Measurements from ENCODE around the gene PSMA4.
"Not testable (repeated sequence)": the region's sequence is repeated elsewhere in the genome, so short reads cannot be mapped to it uniquely, and the experiment has no call there.

The PSMA4 gene

GRCh38 chr15:78537266-78537905, 2.9 kb upstream of the PSMA4 start:
- no peak overlapping the region for H3K27ac Mint-ChIP-seq
- ATAC-seq (replicated peaks): no peak

GRCh38 chr15:78538358-78538757, 1.9 kb upstream of the PSMA4 start:
- Mint-ChIP-seq H3K27ac (peak overlapping the region in 1 of 2 donors; percentile 95), H3K27me3 (no peaks in the 10 kb centered on the region), H3K9me3 (no peaks in the 10 kb centered on the region), H3K4me3 (no peak overlapping the region), H3K4me1 (ENCODE audit: low read depth in 2 of 2) (peaks cover 14 to 16% of the 10 kb centered on the region in 2 donors), H3K36me3 (ENCODE audit: insufficient read depth) (peaks cover 41% of the 10 kb centered on the region)
- no peak for DNase-seq
- ATAC-seq (replicated peaks): no peak

More at GRCh38 chr15:78537266-78537905, 2.9 kb upstream of the PSMA4 start:
- Mint-ChIP-seq H3K4me1 (ENCODE audit: low read depth in 2 of 2) (peaks cover 10 to 12% of the 10 kb centered on the region in 2 donors), H3K9me3 (no peaks in the 10 kb centered on the region), H3K36me3 (ENCODE audit: insufficient read depth) (peaks cover 31% of the 10 kb centered on the region), H3K4me3 (no peak overlapping the region), H3K27me3 (no peaks in the 10 kb centered on the region)
- DNase-seq: no peak

DNA sequence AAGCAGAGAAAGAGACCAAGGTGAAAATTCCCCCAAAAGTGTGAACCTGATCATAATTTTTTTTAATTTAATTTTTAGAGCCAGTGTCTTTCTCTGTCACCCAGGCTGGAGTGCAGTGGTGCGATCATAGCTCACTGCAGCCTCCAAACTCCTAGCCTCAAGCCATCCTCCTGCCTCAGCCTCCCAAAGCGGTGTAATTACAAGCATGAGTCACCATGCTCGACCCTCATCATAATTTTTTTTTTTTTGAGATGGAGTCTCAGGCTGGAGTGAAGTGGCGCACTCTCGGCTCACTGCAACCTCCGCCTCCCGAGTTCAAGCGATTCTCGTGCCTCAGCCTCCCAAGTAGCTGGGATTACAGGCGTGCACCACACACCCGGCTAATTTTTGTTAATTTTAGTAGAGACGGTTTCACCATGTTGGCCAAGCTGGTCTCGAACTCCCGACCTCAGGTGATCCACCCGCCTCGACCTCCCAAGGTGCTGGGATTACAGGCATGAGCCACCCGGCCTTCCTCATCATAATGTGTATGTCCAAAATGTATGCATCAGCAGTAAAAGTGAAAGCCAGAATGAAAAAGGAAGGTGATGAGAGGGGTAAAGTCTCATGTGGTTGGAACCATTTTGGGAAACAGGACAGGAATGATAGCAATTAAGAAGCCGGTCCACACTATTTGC, 642 bp upstream of the PSMA4 start:
- peaks cover 14 to 20% of the 10 kb centered on the region in 2 donors for H3K4me1 Mint-ChIP-seq (ENCODE audit: low read depth in 2 of 2)
- DNase-seq: peak in 1 of 3 experiments; percentile 5
- not testable (repeated sequence) for H3K9me3 Mint-ChIP-seq; ATAC-seq (replicated peaks); H3K27me3 Mint-ChIP-seq
- peaks cover 53% of the 10 kb centered on the region for H3K36me3 Mint-ChIP-seq (ENCODE audit: insufficient read depth)
- peak overlapping the region; percentile 75 to 86 for H3K4me3 Mint-ChIP-seq
- peak overlapping the region; percentile 95 to 99 for H3K27ac Mint-ChIP-seq

- Mint-ChIP-seq H3K4me3 (peak overlapping the region; percentile 75 to 86), H3K4me1 (ENCODE audit: low read depth in 2 of 2) (peaks cover 14 to 20% of the 10 kb centered on the region in 2 donors), H3K27me3 (no peaks in the 10 kb centered on the region), H3K27ac (peak overlapping the region; percentile 95 to 99), H3K9me3 (no peaks in the 10 kb centered on the region), H3K36me3 (ENCODE audit: insufficient read depth) (peaks cover 68% of the 10 kb centered on the region)
- ATAC-seq (replicated peaks) (no peak), DNase-seq (peak in 1 of 3 experiments; percentile 5)
Measured at GRCh38 chr15:78540871-78541743, 863 bp downstream of the PSMA4 start.

DNA sequence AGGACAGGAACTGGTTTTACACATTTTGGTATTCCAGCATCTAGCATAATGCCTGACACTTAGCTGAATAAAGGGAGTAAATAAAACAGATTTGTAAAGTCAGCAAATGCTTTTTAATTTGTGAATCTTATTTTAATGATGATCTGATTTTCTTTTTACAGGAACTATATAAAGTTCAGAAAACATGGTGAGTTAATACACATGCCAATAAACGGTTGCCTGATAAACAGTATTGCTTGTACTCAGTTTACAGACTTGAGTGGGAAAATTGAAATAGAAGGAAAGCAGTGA, 1.4 kb downstream of the PSMA4 start:
- ATAC-seq (replicated peaks) (no peak), DNase-seq (no peak)
- Mint-ChIP-seq H3K36me3 (ENCODE audit: insufficient read depth) (peaks cover 74% of the 10 kb centered on the region), H3K27me3 (no peaks in the 10 kb centered on the region), H3K4me3 (peak overlapping the region; percentile 75 to 86), H3K27ac (peak overlapping the region; percentile 95 to 99), H3K4me1 (ENCODE audit: low read depth in 2 of 2) (peaks cover 14 to 20% of the 10 kb centered on the region in 2 donors), H3K9me3 (no peaks in the 10 kb centered on the region)

GRCh38 chr15:78542647-78543046, 2.4 kb downstream of the PSMA4 start:
- Mint-ChIP-seq H3K36me3 (ENCODE audit: insufficient read depth) (peaks cover 84% of the 10 kb centered on the region), H3K27me3 (no peaks in the 10 kb centered on the region), H3K27ac (peak overlapping the region; percentile 95 to 99), H3K4me3 (peak overlapping the region; percentile 75 to 86), H3K4me1 (ENCODE audit: low read depth in 2 of 2) (peaks cover 14 to 20% of the 10 kb centered on the region in 2 donors), H3K9me3 (no peaks in the 10 kb centered on the region)
- DNase-seq (no peak), ATAC-seq (replicated peaks) (no peak)

DNA sequence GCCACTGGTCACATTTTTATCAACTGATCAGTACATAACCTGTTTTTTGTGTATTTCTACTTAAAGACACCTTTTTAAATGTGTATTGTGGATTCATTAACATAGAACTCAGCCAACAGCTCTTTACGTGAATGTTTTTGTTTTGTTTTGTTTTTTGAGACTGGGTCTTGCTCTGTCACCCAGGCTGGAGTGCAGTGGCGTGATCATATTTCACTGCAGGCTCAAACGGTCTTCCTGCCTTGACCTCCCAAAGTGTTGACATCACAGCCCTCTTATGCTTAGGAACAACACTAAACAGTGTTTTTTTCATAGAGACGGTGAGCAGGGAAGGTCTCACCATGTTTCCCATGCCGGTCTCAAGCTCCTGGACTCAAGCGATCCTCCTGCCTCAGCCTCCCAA, 9.9 kb downstream of the PSMA4 start:
- Mint-ChIP-seq H3K4me1 (ENCODE audit: low read depth in 2 of 2) (no peaks in the 10 kb centered on the region), H3K4me3 (no peak overlapping the region), H3K27me3 (no peaks in the 10 kb centered on the region), H3K9me3 (no peaks in the 10 kb centered on the region), H3K27ac (no peak overlapping the region), H3K36me3 (ENCODE audit: insufficient read depth) (peaks cover 56% of the 10 kb centered on the region)
- DNase-seq (no peak), ATAC-seq (replicated peaks) (no peak)

DNA sequence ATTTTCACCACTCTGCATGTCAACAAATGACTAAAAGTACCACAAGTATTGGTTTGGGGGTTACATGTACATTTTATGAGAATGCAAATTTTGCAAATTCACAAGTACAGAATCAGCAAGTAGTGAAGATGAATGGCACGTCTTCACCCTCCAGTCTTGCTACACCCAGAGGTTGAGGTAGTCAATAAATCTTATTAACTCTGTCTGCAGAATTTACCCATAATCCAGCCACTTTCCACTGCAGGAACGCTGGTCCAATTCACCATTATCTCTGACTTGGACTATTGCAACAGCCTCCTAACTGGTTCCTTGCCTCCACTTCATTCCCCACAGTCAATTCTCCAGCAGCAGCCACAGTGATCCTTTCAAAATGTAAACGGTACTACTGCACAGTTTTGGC, 10.6 kb downstream of the PSMA4 start:
- DNase-seq: no peak
- Mint-ChIP-seq H3K27ac (no peak overlapping the region), H3K4me3 (no peak overlapping the region), H3K4me1 (ENCODE audit: low read depth in 2 of 2) (no peaks in the 10 kb centered on the region), H3K9me3 (no peaks in the 10 kb centered on the region), H3K36me3 (ENCODE audit: insufficient read depth) (peaks cover 50% of the 10 kb centered on the region), H3K27me3 (no peaks in the 10 kb centered on the region)
- ATAC-seq (replicated peaks): no peak

GRCh38 chr15:78551902-78552301, 11.7 kb downstream of the PSMA4 start:
- Mint-ChIP-seq H3K27me3 (no peaks in the 10 kb centered on the region), H3K4me3 (no peak overlapping the region), H3K27ac (no peak overlapping the region), H3K36me3 (ENCODE audit: insufficient read depth) (peaks cover 39% of the 10 kb centered on the region), H3K4me1 (ENCODE audit: low read depth in 2 of 2) (no peaks in the 10 kb centered on the region), H3K9me3 (no peaks in the 10 kb centered on the region)
- ATAC-seq (replicated peaks) (no peak), DNase-seq (no peak)

- no peaks in the 10 kb centered on the region for H3K4me1 Mint-ChIP-seq (ENCODE audit: low read depth in 2 of 2)
Measured at GRCh38 chr15:78552597-78552996, 12.4 kb downstream of the PSMA4 start.

GRCh38 chr15:78560201-78560600, 20.0 kb downstream of the PSMA4 start:
- not testable (repeated sequence) for ATAC-seq (replicated peaks); H3K27ac Mint-ChIP-seq; H3K27me3 Mint-ChIP-seq; DNase-seq; H3K4me1 Mint-ChIP-seq (ENCODE audit: low read depth in 2 of 2); H3K9me3 Mint-ChIP-seq; H3K4me3 Mint-ChIP-seq; H3K36me3 Mint-ChIP-seq (ENCODE audit: insufficient read depth)

More at GRCh38 chr15:78552597-78552996, 12.4 kb downstream of the PSMA4 start:
- DNase-seq: no peak
- Mint-ChIP-seq H3K27ac (peak overlapping the region in 1 of 2 donors; percentile 1), H3K36me3 (ENCODE audit: insufficient read depth) (peaks cover 32% of the 10 kb centered on the region), H3K27me3 (no peaks in the 10 kb centered on the region), H3K4me3 (no peak overlapping the region), H3K9me3 (no peaks in the 10 kb centered on the region)
- ATAC-seq (replicated peaks): no peak

- H3K27me3 Mint-ChIP-seq: peaks cover 4 to 6% of the 10 kb centered on the region in 2 donors
- no peak overlapping the region for H3K27ac Mint-ChIP-seq
- ATAC-seq (replicated peaks): no peak
- H3K4me1 Mint-ChIP-seq (ENCODE audit: low read depth in 2 of 2): peaks cover 14% of the 10 kb centered on the region in 2 donors
- DNase-seq: no peak
- H3K4me3 Mint-ChIP-seq: no peak overlapping the region
- no peaks in the 10 kb centered on the region for H3K9me3 Mint-ChIP-seq
- H3K36me3 Mint-ChIP-seq (ENCODE audit: insufficient read depth): no peaks in the 10 kb centered on the region
Measured at GRCh38 chr15:78561490-78561889, 21.2 kb downstream of the PSMA4 start.

GRCh38 chr15:78563092-78563491, 22.8 kb downstream of the PSMA4 start:
- no peaks in the 10 kb centered on the region for H3K36me3 Mint-ChIP-seq (ENCODE audit: insufficient read depth)
- ATAC-seq (replicated peaks) (no peak), DNase-seq (no peak)
- H3K4me3 Mint-ChIP-seq: no peak overlapping the region
- no peaks in the 10 kb centered on the region for H3K9me3 Mint-ChIP-seq
- peaks cover 15 to 20% of the 10 kb centered on the region in 2 donors for H3K4me1 Mint-ChIP-seq (ENCODE audit: low read depth in 2 of 2)
- H3K27me3 Mint-ChIP-seq: peaks cover 9 to 15% of the 10 kb centered on the region in 2 donors
- no peak overlapping the region for H3K27ac Mint-ChIP-seq

All from effector memory CD8-positive, alpha-beta T cell (primary cell).